GM13976 (cell line): ENCODE measurements around the gene SAG.
A peak's percentile ranks its signal among the peaks of the same experiment; 100 is the strongest.

Experiments
- DNase-seq: peaks from one replicate; pipeline ENCODE4 v3.0.0; 2012; ENCODE audit warnings: low spot score
- CTCF ChIP-seq: IDR thresholded peaks from 2 replicates; pipeline ENCODE4 v1.5.1; 2012; ENCODE audit warnings: borderline replicate concordance, mild to moderate bottlenecking; ENCODE audit not compliant: insufficient read depth; ENCODE audit errors: extremely low read depth, missing control alignments, control extremely low read depth
- in situ Hi-C: fragments of 300-500 bp; cut with MboI; formaldehyde crosslinking; loops from one replicate; pipeline ENCODE4 v1.12.0; 2022; ENCODE audit warnings: low sequenced_read_pairs, mixed read lengths, inconsistent platforms; ENCODE audit not compliant: unreplicated experiment

The SAG gene

DNA sequence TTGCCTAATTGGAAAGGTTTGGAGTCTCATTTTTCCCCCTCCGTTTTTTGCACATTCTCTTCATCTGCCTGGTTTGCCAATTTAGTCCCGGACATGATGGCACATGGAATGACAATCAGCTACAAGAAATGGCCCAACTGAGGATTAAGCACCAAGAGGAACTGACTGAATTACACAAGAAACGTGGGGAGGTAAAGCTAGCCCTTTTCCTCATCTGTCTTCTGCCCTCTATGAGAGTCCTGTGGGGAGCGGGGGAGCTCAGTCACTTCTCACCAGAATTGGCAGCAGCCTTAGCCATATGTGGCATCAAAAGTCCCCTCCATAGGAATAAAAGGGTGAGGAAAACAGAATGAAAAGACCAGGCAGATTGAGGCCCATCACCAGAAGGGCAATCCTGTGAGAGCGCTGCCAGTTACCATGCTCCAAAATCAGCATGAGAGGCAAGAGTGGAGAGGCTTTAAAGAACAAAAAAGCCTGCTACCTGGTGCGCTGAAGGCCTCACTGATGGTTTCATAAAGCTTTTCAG, 44.5 kb upstream of the SAG start:
- in situ Hi-C loops = loop anchor here (25.0 kb wide), 1 partner anchor 651 kb away; no protein-coding TSS in a partner anchor
- no peak for TF ChIP-seq CTCF
- no peak for DNase-seq

DNA sequence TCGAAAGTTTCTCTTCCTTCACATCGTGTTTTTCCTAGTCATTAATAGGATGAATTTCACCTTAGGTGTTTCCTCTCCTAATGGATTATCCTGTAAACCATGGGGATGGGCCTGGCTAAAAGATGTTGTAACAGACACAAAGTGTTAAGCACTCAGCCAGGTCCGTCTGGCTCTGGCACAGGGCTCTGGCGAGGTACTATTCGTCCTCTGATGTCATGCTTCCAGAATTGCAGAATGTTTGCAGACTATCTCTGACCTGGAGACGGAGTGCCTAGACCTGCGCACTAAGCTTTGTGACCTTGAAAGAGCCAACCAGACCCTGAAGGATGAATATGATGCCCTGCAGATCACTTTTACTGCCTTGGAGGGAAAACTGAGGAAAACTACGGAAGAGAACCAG, 42.9 kb upstream of the SAG start:
- in situ Hi-C loops = loop anchor here (25.0 kb wide), 1 partner anchor 652 kb away; no protein-coding TSS in a partner anchor
- DNase-seq = no peak
- TF ChIP-seq CTCF = no peak

- in situ Hi-C loops = loop anchor here (25.0 kb wide), 1 partner anchor 654 kb away; no protein-coding TSS in a partner anchor
- no peak for TF ChIP-seq CTCF
These were observed 41.7 kb upstream of the SAG start for GRCh38 chr2:233265899-233266431.

DNA sequence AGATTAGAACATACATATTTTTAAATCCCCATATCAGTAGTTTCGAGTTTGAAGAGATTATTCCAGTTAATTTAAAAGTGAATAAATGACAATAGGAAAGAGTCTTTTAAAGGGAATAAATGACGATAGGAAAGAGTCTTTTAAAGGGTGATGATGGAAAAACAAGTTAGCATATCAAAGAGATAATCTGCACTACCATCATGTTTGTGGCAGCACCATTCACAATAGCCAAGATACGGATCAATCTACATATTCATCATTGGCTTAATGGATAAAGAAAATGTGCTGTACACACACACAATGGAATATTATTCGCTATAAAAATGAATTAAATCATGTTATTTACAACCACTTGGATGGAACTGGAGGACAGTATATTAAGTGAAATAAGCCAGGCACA, 41.1 kb upstream of the SAG start:
- in situ Hi-C loops = loop anchor here (25.0 kb wide), 1 partner anchor 654 kb away; no protein-coding TSS in a partner anchor

More at GRCh38 chr2:233265899-233266431, 41.7 kb upstream of the SAG start:
- peak; percentile 46 for DNase-seq

DNA sequence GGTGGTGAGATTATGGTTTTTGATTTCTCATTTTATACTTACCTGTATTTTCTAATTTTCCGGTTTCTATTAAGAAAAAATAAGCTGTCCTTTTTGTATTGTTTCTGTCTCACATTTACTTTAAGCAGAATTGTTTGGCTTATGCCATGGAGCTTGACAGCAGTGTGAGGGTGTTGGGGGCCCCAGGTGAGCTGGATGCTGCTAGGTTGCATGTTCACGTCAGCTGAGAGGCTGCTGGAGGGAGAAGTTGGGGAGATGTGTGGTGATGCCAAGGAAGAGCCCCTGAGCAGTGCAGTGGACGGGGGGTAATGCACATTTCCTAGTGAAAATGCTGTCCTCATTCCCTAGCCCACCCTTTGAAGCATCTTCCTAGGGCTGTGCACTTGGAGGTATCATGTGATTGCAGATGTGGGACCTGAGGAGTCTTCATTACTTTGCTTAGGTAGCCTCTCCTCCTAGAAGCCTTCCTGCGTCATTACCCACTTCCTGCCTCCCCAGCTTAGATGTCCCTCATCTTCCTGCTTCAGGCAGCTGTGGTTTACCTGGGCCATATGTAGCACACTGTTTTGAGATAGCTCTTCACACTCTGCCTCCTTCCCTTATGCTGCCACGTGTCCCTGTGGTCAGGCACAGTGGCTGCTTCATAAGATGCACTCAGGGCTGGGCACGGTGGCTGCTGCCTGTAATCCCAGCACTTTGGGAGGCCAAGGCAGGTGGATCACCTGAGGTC, 39.9 kb upstream of the SAG start:
- no peak for TF ChIP-seq CTCF
- DNase-seq = peak; percentile 43
- in situ Hi-C loops = loop anchor here (25.0 kb wide), 1 partner anchor 655 kb away; no protein-coding TSS in a partner anchor

More for the DNA sequence above, 41.1 kb upstream of the SAG start:
- no peak for TF ChIP-seq CTCF
- DNase-seq = no peak

DNA sequence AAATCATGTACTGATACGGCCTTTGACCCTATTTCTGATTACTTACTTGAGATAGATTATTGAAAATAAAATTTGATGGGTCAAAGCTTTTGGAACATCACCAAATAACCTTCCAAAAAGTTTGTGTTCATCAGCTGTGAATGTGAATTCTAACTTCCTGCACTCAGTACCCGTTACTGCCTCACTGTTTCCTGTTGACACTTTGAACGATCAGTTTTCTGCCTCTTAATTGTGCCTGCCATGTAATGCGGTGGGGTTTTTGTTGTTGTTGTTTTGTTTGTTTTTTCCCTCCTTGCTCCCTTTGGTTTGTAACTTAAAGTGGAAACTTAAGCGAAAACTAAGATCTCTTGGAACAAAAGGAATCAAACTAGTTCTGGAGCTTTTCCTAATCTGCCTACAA, 37.2 kb upstream of the SAG start:
- no peak for DNase-seq
- in situ Hi-C loops = loop anchor here (25.0 kb wide), 1 partner anchor 658 kb away; no protein-coding TSS in a partner anchor
- TF ChIP-seq CTCF = no peak
